HepG2 (cell line): ENCODE measurements around the gene ZBP1. TPM values are rescaled to one million over a fixed set of nuclear protein-coding genes. Genes with fewer than 3 reads are reported as not detected.

Experiments
- ATF7 ChIP-seq, 2 experiments: fragments of 450-650 bp in 1 of 2; sonication (generic) in 1 of 2; formaldehyde crosslinking in 1 of 2; IDR thresholded peaks; 2 replicates each; pipeline versions ENCODE4 v1.4.0 to v1.6.1; 2016 to 2020; ENCODE audit warnings: antibody characterized with exemption in 1 of 2, mild to moderate bottlenecking in 1 of 2, missing genetic modification reagents in 1 of 2
- CBX2 ChIP-seq, 2 experiments: fragments of 200-600 bp in 1 of 2; sonication (generic); formaldehyde crosslinking in 1 of 2; IDR thresholded peaks; 2 replicates each; pipeline versions ENCODE4 v1.7.0 to v1.8.1; 2018 to 2022; ENCODE audit warnings: low read depth in 2 of 2, low read length in 1 of 2, mild to moderate bottlenecking in 1 of 2, missing genetic modification reagents in 1 of 2
- HIVEP1 ChIP-seq: sonication (generic); formaldehyde crosslinking; IDR thresholded peaks from 2 replicates; pipeline ENCODE4 v1.4.0; 2020; ENCODE audit warnings: mild to moderate bottlenecking, missing genetic modification reagents
- HNRNPH1 ChIP-seq: fragments of 200-400 bp; formaldehyde crosslinking; optimal IDR thresholded peaks from 2 replicates; pipeline ENCODE3; 2017; ENCODE audit warnings: mild to moderate bottlenecking, low read depth, low read length
- IRF2 ChIP-seq: IDR thresholded peaks from 2 replicates; pipeline ENCODE4 v1.6.1; 2018; ENCODE audit warnings: missing genetic modification reagents, missing compliant biosample characterization
- KLF6 ChIP-seq: IDR thresholded peaks from 2 replicates; pipeline ENCODE4 v1.8.0; 2016; ENCODE audit warnings: missing biosample characterization, missing genetic modification reagents
- MEF2D ChIP-seq: sonication (generic); formaldehyde crosslinking; IDR thresholded peaks from 2 replicates; pipeline ENCODE4 v1.5.1; 2020; ENCODE audit warnings: mild to moderate bottlenecking, missing genetic modification reagents
- NFE2L2 ChIP-seq: fragments of 150-350 bp; IDR thresholded peaks from 2 replicates; pipeline ENCODE4 v1.6.1; 2014; ENCODE audit warnings: low read length
- NFKBIZ ChIP-seq: IDR thresholded peaks from 2 replicates; pipeline ENCODE4 v1.6.1; 2018; ENCODE audit warnings: missing genetic modification reagents, missing compliant biosample characterization
- RBM22 ChIP-seq: fragments of 200-400 bp; formaldehyde crosslinking; optimal IDR thresholded peaks from 2 replicates; pipeline ENCODE3; 2017; ENCODE audit warnings: mild to moderate bottlenecking, low read length, moderate library complexity
- ZBTB1 ChIP-seq: sonication (generic); formaldehyde crosslinking; IDR thresholded peaks from 2 replicates; pipeline ENCODE4 v1.4.0; 2020; ENCODE audit warnings: missing genetic modification reagents, borderline replicate concordance
- ZNF230 ChIP-seq: sonication (generic); formaldehyde crosslinking; IDR thresholded peaks from 2 replicates; pipeline ENCODE4 v1.4.0; 2020; ENCODE audit warnings: mild to moderate bottlenecking, missing genetic modification reagents
- ZNF446 ChIP-seq: sonication (generic); formaldehyde crosslinking; IDR thresholded peaks from 2 replicates; pipeline ENCODE4 v1.5.0; 2020; ENCODE audit warnings: mild to moderate bottlenecking, missing genetic modification reagents
- ZNF451 ChIP-seq: sonication (generic); formaldehyde crosslinking; IDR thresholded peaks from 2 replicates; pipeline ENCODE4 v1.5.0; 2020; ENCODE audit warnings: mild to moderate bottlenecking, missing genetic modification reagents
- ZNF543 ChIP-seq: sonication (generic); formaldehyde crosslinking; IDR thresholded peaks from 2 replicates; pipeline ENCODE4 v1.4.0; 2020; ENCODE audit warnings: mild to moderate bottlenecking, missing genetic modification reagents
- ZNF607 ChIP-seq: sonication (generic); formaldehyde crosslinking; IDR thresholded peaks from 2 replicates; pipeline ENCODE4 v1.5.1; 2020; ENCODE audit warnings: missing genetic modification reagents, mild to moderate bottlenecking, borderline replicate concordance
- ZNF776 ChIP-seq: sonication (generic); formaldehyde crosslinking; IDR thresholded peaks from 2 replicates; pipeline ENCODE4 v1.4.0; 2020; ENCODE audit warnings: mild to moderate bottlenecking, missing genetic modification reagents
- polyA plus RNA-seq, 8 experiments: library from polyadenylated mRNA; depleted of rRNA in 3 of 8; stranded (reverse) in 7 of 8; unstranded in 1 of 8; fragments of >200 nt; fragmentation: Illumina TruSeq in 4 of 8; extraction: Trizol in 4 of 8; gene quantifications; 2 replicates each; pipeline versions ENCODE4 v1.2.1 to v1.2.3, GENCODE V29; 2011 to 2016; ENCODE audit warnings: low read depth in 4 of 8, missing spikeins in 1 of 8, mixed read lengths in 1 of 8; ENCODE audit not compliant: insufficient read depth in 1 of 8
- total RNA-seq, 5 experiments: library from RNA; depleted of rRNA; stranded (reverse); fragments of >200 nt; fragmentation: Illumina TruSeq; extraction: Trizol; gene quantifications; 2 replicates each; pipeline ENCODE4 v1.2.3, GENCODE V29; 2016; ENCODE audit warnings: low read depth in 1 of 5
- TF ChIP-seq, protein P1 (sequence below): sonication (generic); formaldehyde crosslinking; IDR thresholded peaks from 2 replicates; pipeline ENCODE4 v1.8.0; 2022; ENCODE audit warnings: mild to moderate bottlenecking, missing genetic modification reagents, borderline replicate concordance
- TF ChIP-seq, protein P2 (sequence below): sonication (generic); formaldehyde crosslinking; IDR thresholded peaks from 2 replicates; pipeline ENCODE4 v1.5.0; 2020; ENCODE audit warnings: mild to moderate bottlenecking, low read depth, missing genetic modification reagents, borderline replicate concordance
- TF ChIP-seq, protein P3 (sequence below): sonication (generic); formaldehyde crosslinking; IDR thresholded peaks from 2 replicates; pipeline ENCODE4 v1.4.0; 2020; ENCODE audit warnings: mild to moderate bottlenecking, missing genetic modification reagents
- TF ChIP-seq, protein P4 (sequence below): sonication (generic); formaldehyde crosslinking; IDR thresholded peaks from 2 replicates; pipeline ENCODE4 v1.4.0; 2020; ENCODE audit warnings: mild to moderate bottlenecking, missing genetic modification reagents

Gene ZBP1
- total and polyA plus RNA-seq, 2 of the 13 experiments (the other 11 are each of a cell fraction or from before 2014, with no cell fraction given): not detected

DNA sequence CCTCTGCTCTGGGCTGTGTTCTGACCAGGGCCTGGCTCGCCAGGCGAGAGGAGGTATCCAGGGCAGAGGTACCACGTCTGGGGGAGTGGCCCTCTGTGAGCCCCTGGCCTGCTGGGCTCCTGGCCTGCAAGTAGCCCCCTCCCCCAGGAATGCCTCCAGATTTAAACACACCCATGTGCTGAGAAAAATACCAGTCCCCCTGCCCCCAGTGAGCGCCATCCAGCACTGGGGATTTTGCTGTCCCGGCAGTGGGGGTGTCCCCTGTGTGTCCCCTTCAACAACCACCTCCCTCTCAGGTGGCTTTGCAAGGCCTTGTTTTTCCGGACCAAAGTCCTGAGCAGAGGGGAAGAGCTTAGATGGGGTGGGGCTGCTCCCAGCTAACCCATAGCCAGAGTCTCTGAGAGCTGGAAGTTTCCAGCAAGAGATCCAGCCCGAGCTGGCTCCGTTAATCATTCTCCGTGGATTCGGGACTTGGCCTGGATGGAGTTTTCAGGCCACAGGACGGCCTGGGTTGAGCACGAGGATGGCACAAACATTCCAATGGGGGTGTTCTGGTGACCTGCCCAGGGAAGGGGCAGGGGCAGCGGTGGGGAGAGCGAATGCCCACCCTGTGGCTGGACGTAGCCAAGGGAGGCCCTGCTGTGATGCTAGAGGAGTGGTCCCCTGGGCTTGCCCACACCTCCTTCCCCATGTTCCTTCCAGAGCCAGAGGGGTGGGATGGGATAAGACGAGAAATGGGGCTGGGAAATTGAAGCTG, 30.3 kb downstream of the ZBP1 start (continued):
- TF ChIP-seq, protein P1, sequence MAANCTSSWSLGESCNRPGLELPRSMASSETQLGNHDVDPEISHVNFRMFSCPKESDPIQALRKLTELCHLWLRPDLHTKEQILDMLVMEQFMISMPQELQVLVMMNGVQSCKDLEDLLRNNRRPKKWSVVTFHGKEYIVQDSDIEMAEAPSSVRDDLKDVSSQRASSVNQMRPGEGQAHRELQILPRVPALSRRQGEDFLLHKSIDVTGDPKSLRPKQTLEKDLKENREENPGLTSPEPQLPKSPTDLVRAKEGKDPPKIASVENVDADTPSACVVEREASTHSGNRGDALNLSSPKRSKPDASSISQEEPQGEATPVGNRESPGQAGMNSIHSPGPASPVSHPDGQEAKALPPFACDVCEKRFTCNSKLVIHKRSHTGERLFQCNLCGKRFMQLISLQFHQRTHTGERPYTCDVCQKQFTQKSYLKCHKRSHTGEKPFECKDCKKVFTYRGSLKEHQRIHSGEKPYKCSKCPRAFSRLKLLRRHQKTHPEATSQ: peak; percentile 72; the same call in 1 of the 2 replicates
- TF ChIP-seq ZNF543: no peak
- TF ChIP-seq NFKBIZ (CRISPR knock-in tag): no peak
- TF ChIP-seq ZNF607 (CRISPR knock-in tag): peak; percentile 96
- TF ChIP-seq RBM22: no peak
- TF ChIP-seq ZNF230: peak; percentile 47; the same call in 1 of the 2 replicates
- TF ChIP-seq NFE2L2: no peak
- TF ChIP-seq, protein P2, sequence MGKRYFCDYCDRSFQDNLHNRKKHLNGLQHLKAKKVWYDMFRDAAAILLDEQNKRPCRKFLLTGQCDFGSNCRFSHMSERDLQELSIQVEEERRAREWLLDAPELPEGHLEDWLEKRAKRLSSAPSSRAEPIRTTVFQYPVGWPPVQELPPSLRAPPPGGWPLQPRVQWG (CRISPR knock-in tag): no peak
- TF ChIP-seq ZNF451 (CRISPR knock-in tag): no peak; the same call in none of the 2 replicates
- 0 out of 2 replicates have a peak, but pooled peaks have one; percentile 68 for TF ChIP-seq HIVEP1 (CRISPR knock-in tag)
- TF ChIP-seq CBX2 (IDR thresholded peaks at IDR 0.05; ENCODE audit: low read depth, low read length): no peak
- TF ChIP-seq CBX2 (CRISPR knock-in tag; IDR thresholded peaks at IDR 0.05; ENCODE audit: low read depth): no peak
- TF ChIP-seq MEF2D: peak; percentile 93
- no peak; the same call in 1 of the 2 replicates for TF ChIP-seq KLF6
- TF ChIP-seq IRF2 (CRISPR knock-in tag): peak; percentile 73; the same call in 1 of the 2 replicates
- TF ChIP-seq ZNF776 (CRISPR knock-in tag): no peak
- TF ChIP-seq, protein P3, sequence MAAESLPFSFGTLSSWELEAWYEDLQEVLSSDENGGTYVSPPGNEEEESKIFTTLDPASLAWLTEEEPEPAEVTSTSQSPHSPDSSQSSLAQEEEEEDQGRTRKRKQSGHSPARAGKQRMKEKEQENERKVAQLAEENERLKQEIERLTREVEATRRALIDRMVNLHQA: no peak
- TF ChIP-seq HNRNPH1: no peak
- TF ChIP-seq, protein P4, sequence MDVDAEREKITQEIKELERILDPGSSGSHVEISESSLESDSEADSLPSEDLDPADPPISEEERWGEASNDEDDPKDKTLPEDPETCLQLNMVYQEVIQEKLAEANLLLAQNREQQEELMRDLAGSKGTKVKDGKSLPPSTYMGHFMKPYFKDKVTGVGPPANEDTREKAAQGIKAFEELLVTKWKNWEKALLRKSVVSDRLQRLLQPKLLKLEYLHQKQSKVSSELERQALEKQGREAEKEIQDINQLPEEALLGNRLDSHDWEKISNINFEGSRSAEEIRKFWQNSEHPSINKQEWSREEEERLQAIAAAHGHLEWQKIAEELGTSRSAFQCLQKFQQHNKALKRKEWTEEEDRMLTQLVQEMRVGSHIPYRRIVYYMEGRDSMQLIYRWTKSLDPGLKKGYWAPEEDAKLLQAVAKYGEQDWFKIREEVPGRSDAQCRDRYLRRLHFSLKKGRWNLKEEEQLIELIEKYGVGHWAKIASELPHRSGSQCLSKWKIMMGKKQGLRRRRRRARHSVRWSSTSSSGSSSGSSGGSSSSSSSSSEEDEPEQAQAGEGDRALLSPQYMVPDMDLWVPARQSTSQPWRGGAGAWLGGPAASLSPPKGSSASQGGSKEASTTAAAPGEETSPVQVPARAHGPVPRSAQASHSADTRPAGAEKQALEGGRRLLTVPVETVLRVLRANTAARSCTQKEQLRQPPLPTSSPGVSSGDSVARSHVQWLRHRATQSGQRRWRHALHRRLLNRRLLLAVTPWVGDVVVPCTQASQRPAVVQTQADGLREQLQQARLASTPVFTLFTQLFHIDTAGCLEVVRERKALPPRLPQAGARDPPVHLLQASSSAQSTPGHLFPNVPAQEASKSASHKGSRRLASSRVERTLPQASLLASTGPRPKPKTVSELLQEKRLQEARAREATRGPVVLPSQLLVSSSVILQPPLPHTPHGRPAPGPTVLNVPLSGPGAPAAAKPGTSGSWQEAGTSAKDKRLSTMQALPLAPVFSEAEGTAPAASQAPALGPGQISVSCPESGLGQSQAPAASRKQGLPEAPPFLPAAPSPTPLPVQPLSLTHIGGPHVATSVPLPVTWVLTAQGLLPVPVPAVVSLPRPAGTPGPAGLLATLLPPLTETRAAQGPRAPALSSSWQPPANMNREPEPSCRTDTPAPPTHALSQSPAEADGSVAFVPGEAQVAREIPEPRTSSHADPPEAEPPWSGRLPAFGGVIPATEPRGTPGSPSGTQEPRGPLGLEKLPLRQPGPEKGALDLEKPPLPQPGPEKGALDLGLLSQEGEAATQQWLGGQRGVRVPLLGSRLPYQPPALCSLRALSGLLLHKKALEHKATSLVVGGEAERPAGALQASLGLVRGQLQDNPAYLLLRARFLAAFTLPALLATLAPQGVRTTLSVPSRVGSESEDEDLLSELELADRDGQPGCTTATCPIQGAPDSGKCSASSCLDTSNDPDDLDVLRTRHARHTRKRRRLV: no peak
- TF ChIP-seq ZNF446 (CRISPR knock-in tag): 0 out of 2 replicates have a peak, but pooled peaks have one; percentile 73
- no peak for TF ChIP-seq ATF7 (IDR thresholded peaks at IDR 0.05)
- 0 out of 2 replicates have a peak, but pooled peaks have one; percentile 44 for TF ChIP-seq ATF7 (CRISPR knock-in tag; IDR thresholded peaks at IDR 0.05)
- no peak for TF ChIP-seq ZBTB1
